ENCODE measurements around the gene TRAPPC14.

The TRAPPC14 gene

DNA sequence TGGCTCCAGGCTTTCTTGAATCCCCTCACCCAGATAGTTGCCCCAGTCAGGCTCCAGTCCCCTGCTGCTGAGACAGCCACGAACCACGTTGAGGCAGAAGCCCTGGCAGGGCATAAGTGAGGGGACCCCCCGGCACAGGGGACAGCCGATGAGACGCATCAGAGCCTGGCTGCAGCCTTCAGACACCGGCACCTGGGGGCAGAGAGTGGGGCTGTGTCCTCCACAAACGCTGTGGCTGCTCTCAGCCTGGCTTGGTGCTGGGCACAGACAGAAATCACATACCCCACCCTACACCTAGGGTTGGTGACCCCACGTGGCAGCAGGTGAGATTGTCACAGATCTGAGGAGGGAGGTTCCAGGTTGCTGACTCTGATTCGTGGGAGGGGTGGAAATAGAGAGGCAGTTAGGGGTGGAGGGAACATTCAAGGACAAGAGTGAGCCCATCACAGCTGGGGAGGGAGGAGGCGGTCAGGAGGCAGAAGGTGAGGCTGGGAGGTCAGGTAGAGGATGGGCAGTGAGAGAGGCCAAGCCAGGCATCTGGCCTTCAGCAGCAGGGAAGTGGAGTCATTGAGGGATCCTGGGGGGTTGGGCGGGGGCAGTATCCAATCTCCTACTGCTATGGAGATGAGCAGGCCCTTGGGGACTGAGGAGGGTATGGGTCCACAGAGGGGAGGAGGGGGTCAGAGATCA lies 15.4 kb upstream of the TRAPPC14 start:
- no peak for DNase-seq (ENCODE audit: low read depth in 2 of 2, low spot score in 1 of 2)

DNA sequence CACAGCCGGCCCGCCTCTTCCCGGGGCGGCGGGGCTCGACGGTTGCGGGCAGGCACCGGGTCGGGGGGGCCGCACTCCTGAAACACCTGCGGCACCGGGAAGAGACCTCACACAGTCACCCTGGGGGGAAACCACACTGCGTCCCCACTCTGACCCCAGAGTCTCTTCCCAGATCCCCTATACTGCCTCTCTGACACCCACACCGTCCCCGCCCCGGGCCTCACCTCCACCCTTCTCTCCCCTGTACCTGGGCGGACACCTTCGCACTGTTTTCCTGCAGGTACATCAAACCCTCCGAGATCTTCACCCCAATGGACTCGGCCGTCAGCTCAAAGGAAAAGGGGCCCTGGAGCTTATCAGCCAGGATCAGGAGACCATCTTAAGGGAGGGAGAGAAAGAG lies 13.3 kb upstream of the TRAPPC14 start:
- no peak for DNase-seq (ENCODE audit: low read depth in 2 of 2, low spot score in 1 of 2)

DNA sequence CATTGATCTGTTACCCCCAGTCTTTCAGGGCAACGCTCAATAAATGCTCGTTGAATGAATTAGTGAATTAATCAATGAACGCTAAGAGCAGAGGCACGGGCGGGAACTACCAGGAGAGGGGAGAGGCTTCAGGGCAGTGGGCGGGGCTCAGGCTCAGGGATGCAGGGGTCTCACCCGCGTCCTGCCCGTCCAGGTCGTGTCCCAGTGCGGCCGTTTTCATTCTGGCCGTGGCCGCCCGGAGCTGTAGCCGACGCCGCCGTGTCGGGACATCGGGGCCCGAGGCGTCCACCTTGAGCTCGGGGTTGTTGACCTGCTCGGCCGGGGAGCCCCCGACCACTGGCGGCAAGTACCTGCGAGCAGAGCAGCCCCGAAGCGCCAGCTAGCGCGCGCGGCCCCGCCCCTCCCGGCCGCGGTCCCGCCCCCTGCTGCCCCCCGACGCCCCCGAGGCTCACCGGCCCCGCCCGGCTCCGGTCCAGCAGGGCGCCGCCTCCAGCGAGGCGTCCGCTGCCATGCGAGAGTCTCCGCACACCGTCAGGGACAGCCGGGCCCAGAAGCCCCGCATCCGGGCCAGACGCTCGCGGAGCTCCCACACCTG lies 12.7 kb upstream of the TRAPPC14 start:
- no peak for DNase-seq (ENCODE audit: low read depth in 2 of 2, low spot score in 1 of 2)

DNA sequence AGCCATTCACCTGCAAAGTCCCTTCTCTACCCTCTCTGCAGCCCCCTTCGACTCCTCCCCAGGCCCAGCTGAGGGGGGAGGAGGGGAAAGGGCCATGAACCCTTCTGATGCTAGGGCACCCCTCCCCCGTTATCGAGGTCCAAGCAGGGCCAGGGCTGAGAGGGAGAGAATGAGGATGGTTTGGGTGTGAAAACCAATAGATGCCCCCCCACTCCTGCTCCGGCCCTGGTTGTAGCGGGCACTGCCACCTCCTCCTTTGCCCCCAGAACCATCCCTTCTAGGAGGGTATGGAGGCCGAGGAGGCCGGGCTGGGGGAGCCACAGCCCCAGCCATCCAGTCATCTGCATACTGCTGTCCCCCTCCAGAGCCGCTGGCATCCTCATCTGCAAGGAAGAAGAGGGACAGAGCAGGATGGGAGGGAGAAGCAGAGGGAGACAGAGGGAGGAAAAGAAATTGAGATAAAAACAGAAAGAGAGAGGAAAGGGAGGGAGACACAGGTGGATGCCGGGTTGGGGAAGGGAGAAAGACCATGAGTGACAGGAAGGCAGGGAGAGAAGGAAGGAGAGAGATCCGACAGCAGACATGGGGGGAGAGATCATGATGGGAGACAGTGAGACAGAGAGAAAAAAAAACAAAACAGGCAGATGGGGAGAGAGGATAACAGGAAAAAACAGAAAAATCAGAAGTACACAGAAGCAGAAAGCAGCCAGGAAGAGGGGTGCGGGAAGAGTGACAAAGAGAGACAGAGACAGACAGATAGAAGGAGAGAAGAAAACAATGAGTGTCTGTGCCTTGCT lies 11.8 kb upstream of the TRAPPC14 start:
- no peak for DNase-seq (ENCODE audit: low read depth in 2 of 2, low spot score in 1 of 2)

DNA sequence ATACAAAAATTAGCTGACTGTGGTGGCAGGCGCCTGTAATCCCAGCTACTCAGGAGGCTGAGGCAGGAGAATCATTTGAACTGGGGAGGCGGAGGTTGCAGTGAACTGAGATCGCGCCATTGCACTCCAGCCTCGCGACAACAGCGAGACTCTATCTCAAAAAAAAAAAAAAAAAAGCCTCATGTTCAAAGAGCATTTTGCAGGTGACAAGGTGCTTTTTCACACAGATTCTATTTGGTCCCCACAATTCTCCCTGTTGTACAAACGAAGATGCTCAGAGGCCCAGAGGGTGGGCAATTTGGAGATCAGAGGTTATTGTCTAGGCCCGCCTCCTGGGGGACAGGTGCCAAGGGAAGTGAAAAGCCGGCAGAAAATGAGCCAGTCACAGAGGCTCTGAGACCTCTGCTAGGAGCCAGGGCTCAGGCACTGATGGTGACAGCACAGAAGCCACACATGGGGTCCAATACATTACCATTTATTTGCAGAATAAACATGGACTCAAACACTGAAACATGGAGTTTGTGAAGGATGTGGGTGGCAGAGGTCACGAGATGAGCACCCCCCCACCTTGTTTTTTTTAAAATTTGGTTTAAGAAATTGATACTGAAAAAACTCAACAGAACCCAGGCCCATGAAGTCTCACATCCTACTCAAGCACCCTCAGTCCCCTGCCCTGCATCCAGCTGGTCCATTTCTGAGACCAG lies 10.8 kb upstream of the TRAPPC14 start:
- DNase-seq (ENCODE audit: low read depth in 2 of 2, low spot score in 1 of 2): no peak

DNA sequence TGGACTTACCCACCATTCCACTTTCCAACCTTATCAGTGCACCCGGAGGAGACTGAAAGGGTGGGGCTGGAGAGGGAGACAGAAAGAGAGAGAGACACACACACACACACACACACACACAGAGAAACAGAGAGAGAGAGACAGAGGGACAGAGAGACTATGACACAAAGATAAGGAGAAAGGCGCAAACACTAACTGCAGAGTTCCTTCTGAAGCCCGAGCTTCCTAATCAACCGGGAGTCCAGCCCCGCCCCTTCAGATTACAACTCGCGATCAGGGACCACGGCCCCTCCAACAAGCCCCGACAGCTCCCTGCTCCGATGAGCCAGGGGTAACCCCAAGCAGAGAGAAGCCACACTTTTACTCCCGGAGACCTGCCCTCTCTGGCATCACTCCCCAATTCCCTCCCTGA lies 9.4 kb upstream of the TRAPPC14 start:
- DNase-seq (ENCODE audit: low read depth in 2 of 2, low spot score in 1 of 2): no peak

DNA sequence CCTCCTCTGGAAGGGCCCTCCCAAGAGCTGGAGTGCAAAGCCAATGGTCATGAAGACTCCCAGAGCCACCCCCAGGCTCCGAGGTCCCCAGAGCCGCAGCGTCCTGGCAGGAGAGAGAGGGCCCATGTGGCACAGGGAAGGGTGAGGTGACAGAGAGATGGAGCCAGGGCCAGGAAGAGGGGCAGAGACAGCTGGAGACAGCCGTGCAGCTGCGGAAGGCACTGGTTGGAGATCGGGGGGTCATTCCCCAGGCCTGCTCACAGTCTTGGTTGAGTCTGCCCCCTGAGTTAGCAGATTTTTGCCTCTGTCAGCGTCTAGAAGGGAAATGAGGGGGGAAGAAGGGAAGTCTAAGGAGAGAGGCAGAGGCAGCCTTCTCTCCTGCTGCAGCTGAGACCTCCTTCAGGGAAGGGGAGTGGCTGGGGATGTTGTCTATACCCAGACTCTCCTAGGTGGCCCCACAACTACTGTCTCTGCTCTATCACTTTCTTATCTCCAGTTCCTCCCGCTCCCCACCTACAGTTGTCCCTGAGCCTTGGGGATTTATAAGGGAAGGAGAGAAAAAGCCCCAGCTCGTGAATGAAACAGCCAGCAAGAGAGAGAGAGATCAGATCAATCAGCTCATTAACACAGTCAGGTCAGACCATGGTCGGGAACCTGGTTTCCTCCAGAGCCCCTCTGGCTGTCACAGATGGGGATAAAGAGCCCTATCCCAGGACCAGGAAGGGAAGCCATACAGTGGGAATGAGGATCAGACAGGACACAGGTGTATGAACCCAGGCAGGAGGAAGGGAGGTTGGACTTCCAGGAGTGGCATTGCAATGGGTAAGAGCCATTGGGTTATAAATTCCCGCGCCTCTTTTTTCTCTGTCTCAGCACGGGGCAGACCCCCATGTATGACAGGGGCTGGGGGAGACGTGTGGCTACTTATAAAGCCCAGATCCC lies 8.7 kb upstream of the TRAPPC14 start:
- DNase-seq (ENCODE audit: low read depth in 2 of 2, low spot score in 1 of 2): no peak

DNA sequence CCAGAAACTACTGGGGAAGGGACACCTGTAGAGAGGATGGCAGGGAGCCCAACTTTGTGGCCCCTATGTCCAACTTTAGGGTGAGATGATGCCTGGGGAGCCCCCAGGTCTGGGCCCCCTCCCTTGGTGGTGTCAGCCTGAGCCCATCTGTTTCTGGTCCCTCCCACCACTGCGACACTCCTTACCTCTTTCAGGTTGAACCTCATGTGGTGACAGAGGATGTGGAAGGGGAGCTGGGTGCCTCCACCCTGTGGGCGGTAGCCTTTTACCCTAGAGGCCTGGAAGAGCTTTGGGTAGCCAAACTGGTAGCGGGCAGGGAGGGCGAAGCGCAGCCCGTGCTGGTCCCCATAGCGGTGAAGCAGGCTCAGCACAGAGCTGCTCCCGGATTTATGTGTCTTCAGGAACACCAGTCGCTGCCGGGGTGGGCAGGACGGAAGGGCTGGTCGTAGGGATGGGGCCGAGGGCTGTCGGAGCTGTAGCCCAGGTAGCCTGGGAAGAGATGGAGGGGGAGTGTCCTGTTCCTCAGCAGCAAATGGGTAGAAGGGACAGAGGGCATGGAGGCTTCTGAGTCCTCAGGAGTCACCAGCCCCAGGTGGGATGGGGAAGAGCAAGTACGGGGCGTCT lies 7.9 kb upstream of the TRAPPC14 start:
- no peak for DNase-seq (ENCODE audit: low read depth in 2 of 2, low spot score in 1 of 2)

DNA sequence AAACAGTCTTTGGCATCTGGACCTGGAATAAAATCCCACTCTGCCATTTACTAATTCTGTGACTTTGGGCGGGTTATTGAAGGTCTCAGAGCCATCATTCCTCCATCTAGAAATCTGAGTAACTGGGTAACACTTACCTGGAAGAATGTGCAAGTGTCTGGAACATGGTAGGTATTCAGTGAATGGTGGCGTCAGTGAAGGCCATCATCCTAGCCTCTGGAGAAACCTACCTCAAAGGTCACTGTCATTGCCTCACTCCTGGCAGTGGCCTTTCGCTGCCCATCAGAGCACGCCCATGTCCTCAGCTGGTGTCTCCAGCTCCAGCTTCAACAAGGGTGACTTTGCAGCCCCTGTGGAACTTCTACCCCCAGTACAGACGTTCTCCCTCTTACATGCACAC lies 5.3 kb upstream of the TRAPPC14 start:
- DNase-seq (ENCODE audit: low read depth in 2 of 2, low spot score in 1 of 2): no peak

DNA sequence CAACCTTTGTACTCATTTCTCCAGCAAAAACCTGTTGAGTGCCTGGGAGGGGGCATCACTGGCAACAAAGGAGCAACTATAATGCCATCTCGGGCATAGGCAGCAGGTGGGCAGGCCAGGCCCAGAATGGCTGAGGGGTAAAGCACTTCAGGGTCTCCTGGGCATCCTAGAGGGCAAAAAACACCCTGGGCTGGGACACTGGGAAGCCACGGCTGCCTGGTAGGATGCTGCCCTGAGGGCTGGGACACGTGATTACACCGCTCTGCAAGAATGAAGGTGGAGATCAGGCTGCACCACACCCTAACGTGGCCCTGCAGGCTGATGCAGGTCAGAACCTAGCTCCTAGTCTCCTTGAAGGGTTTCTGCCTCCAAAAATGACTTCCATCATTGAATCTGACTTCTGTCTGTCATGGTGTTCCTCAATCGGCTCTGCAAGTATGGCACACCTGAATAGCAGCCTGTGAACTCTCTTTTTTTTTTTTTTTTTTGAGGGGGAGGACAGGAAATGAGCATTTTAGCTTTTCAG lies 4.5 kb upstream of the TRAPPC14 start:
- no peak for DNase-seq (ENCODE audit: low read depth in 2 of 2, low spot score in 1 of 2)

DNA sequence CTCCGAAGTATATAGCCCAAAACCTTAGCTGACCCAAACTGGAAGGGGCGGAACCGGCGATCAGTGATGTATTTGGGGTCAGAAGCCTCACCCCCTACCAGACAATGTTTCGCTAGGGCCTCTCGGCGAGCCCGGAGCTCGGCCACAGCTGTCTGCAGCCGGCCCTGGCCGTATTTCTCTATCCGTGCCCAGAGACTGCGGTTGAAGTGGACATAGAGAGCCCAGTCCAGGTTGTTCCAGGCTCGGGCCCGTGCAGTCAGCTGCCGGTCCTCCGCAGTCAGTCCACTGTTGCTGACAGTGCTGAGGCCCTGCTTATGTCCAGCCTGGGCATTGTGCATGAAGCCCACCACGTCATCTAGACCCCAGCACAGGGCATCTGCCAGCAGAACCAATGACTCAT lies 1.5 kb upstream of the TRAPPC14 start:
- no peak for DNase-seq (ENCODE audit: low read depth in 2 of 2, low spot score in 1 of 2)

DNA sequence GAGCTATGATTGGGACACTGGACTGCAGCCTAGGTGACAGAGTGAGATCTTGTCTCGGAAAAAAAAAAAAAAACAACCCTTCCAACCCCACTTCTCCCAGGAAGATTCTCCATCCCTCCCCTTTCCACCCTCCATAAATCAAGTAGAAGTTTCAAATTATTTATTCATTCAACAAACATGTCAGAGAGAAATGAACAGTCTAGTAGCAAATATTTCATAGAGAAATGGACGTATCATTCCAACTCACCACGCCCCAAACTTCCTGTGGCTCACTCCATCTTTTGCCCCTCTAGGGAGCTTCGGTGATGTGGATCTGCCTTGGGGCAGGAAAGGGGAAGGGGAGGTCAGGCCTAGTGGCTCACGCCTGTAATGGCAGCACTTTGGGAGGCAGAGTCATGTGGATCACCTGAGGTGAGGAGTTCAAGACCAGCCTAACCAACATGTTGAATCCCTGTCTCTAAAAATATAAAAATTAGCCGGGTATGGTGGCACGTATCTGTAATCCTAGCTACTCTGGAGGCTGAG lies 638 bp upstream of the TRAPPC14 start:
- DNase-seq (ENCODE audit: low read depth in 2 of 2, low spot score in 1 of 2): no peak

DNA sequence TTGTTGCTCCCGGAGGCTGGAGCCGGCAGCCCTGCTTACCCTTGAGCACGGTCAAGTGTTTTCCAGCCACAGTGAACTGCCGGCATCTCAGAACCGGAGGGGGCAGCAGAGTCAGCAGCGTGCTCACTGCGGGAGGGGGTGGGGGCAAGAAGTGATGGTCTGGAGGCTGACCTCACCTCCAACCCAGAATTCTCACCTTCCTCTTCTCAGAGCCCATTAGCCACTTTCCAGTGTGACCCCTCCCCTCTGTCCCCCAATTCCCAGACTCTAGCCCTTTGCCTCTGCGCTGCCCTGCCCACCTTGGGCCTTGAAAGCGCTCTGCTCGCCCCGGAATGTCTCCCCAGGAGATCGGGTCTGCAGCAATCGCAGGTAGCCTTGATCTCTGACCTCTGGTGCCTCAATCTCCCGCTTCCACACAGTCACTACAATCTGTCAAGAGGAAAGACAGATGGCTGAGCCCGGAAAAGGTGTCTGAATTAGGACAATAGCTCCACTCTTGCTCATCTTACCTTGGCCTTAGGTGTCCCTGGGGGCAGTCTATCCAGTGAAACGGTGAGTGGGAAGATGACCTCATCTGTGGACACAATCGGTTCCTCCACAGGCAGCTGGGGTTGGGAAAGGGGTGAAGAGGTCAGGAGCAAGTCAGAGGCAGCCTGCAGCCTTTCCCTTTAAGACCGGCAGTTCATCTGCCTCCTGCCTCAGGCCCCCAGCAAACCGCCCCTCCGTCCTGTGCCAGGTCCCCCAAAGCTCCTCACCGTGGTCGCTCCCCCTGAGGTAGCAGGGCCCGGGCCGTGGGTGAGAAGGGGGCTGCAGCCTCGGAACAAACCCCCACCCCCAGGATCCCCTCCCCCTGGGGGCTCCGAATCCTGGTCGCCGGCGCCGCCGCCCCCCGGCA lies 942 bp downstream of the TRAPPC14 start:
- no peak for DNase-seq (ENCODE audit: low read depth in 2 of 2, low spot score in 1 of 2)

DNA sequence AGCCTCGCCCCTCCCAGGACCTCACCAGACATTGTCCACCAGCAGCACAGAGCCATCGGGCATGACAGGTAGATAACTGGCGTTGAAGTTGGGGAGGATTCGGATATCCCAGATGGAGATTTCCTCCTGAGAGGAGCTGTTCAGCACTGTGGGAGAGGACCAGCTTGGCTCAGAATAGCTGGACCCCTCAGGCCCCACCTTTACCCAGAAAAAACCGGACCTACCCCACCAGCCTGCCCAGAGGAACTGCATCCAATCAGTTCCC lies 1.5 kb downstream of the TRAPPC14 start:
- DNase-seq (ENCODE audit: low read depth in 2 of 2, low spot score in 1 of 2): no peak

DNA sequence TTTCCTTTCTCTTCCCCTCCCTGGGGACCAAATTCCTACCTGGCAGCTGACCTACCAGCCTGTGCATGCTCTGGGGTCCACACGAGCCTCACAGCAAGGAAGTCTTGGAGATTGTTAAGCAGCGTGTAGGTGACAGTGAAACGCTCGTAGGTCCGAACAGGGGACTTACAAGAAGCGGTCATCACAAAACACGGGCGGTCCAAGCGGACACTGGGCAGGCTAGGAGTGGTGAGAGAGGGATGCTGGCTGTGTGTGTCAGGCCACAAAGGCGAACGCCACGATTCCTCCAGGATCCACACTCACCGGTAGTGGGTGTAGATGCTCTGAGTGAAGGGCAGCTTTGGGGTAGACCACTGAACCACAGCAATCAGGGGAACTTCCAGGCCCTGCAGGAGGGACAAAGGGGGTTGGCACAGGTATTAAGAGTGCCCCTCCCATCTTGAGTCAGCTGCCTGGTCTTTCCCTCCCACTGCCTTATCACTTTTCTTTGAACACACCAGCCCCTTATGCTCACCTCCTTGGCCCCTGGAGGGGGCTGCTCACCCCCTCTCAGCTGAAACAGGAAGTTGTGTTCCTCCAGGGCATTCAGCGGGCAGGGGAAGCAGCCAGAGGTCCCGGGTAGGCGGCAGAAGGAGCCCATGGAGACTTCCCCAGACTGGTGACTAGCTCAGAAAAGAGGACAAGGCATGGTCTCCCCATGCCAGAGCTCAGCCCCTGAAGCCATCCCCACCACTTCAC lies 2.0 kb downstream of the TRAPPC14 start:
- DNase-seq (ENCODE audit: low read depth in 2 of 2, low spot score in 1 of 2): no peak

DNA sequence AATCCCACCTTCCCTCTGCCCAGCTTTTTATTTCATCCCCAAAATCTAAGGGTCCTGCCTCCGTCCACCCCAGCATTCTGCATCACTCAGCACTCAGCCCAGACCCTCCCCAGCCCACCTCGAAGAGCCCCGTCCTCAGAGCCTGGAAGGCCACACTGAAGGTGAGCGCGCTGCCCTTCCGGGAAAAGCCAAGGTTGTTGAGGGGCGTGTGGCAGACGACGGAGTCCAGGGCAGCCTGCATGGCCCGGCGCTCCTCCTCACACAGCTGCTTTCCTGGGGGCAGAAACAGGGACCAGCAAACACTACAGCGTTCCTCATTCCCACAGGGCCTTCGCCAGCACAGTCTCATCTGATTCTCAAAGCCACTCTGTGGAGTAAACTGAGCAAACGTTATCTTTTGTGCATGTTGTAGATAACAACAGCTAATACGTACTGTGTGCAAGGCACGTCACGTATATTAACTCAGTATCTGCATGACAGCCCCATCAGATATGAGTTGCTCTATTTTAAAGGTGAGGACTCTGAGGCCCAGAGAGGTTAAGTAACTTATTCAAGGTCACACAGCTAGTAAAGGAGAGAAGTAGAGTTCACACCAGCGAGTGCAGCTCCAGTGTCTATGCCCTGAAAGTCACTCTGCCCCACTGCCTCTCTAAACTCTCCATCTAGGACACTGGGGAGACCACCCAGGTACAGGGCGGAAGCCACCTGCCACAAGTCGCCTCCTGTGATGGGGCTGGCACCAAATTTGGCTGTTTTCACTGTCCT lies 2.8 kb downstream of the TRAPPC14 start:
- DNase-seq (ENCODE audit: low read depth in 2 of 2, low spot score in 1 of 2): no peak

DNA sequence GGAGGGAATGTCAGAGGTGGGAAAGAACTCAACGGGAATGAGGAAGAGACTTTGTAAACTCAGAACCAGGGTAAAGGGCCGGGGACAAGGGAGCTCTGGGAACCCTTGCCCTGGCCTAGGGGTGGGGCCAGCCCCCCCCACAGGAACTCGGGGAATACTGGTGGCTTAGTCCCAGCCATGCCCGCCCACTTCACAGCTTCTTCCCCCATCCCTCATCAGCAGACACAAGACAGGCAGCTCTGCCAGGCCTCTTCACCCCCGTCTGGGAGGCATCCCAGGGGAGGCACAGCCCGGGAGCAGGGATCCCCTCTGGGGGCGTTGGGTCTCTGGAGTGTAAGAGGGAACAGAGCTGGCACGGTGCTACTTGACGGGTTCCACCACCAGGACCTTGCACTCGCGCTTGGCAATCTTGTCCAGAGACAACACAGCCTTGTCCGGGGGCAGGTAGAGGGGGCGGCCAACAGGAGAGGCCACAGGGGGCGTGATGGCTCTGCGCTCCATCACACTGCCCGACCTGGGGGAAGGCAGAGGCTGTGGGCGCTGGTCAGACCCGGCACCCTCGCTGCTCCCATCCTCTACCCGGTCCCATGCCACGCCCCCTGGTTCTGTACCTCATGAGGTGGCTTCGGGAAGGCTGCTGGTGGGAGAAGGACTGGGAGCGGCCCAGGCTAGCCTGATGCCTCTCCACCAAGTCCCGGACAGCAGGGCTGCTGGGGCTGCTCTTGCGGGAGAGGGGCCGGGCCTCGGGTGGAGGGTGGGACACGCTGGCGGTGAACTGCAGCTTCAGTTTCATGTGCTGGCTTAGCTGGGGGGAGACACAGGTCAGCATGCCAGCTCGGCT lies 3.7 kb downstream of the TRAPPC14 start:
- no peak for DNase-seq (ENCODE audit: low read depth in 2 of 2, low spot score in 1 of 2)

Measured in stimulated activated CD8-positive, alpha-beta memory T cell treated with anti-CD3 and anti-CD28 coated beads, Interleukin-4, amount 100 ng/mL, for 4 hours (primary cell).